Stomach (tissue), 9 donors: ENCODE measurements around the gene GPR22. TPM values are rescaled to one million over a fixed set of nuclear protein-coding genes. Genes with fewer than 3 reads are reported as not detected.

Source experiments
- DNase-seq, 2 donors: peaks; one replicate each; pipeline versions ENCODE4 v3.0.0 to v3.0.0-alpha.2; 2013 to 2019
- H3K27ac ChIP-seq, 5 donors: fragments of 200-600 bp in 4 of 5; sonication (generic) in 4 of 5; one replicate each; pipeline ENCODE4 v1.5.1; 2013 to 2019; ENCODE audit warnings: mild to moderate bottlenecking in 1 of 5, moderate library complexity in 1 of 5
- H3K27me3 ChIP-seq, 3 donors: fragments of 200-600 bp; sonication (generic); one replicate each; pipeline ENCODE4 v1.5.1; 2017 to 2019; ENCODE audit warnings: mixed run types in 1 of 3
- H3K36me3 ChIP-seq, 4 donors: fragments of 200-600 bp; sonication (generic); 1 replicate in 3 of 4; 2 replicates in 1 of 4; pipeline ENCODE4 v1.5.1; 2016 to 2019
- H3K4me1 ChIP-seq, 4 donors: fragments of 200-600 bp; sonication (generic); one replicate each; pipeline ENCODE4 v1.5.1; 2016 to 2019
- H3K4me3 ChIP-seq, 4 donors: fragments of 200-600 bp; sonication (generic) in 3 of 4; one replicate each; pipeline ENCODE4 v1.5.1; 2016 to 2019; ENCODE audit warnings: mild to moderate bottlenecking in 1 of 4
- H3K9me3 ChIP-seq, 4 donors: fragments of 200-600 bp; sonication (generic); one replicate each; pipeline ENCODE4 v1.5.1; 2016 to 2019
- CTCF ChIP-seq, 7 experiments: fragments of 450-650 bp in 4 of 7; fragments of 200-600 bp in 3 of 7; sonication (generic) in 3 of 7; IDR thresholded peaks; one replicate each; pipeline ENCODE4 v1.5.1; 2016 to 2019; ENCODE audit warnings: antibody characterized with exemption in 7 of 7, control low read depth in 2 of 7, mild to moderate bottlenecking in 1 of 7
- EP300 ChIP-seq: sonication (generic); formaldehyde crosslinking; IDR thresholded peaks from one replicate; pipeline ENCODE4 v1.6.1; 2017; ENCODE audit warnings: antibody characterized with exemption
- POLR2A ChIP-seq, 4 donors: fragments of 450-650 bp; IDR thresholded peaks; one replicate each; pipeline ENCODE4 v1.6.1; 2016; ENCODE audit warnings: antibody characterized with exemption in 4 of 4, control low read depth in 2 of 4, mild to moderate bottlenecking in 1 of 4, moderate library complexity in 1 of 4
- POLR2AphosphoS5 ChIP-seq, 3 donors: sonication (generic); formaldehyde crosslinking; IDR thresholded peaks; one replicate each; pipeline ENCODE4 v1.6.1; 2016; ENCODE audit warnings: antibody characterized with exemption in 3 of 3
- WGBS, 5 donors: extraction: QIAGEN DNeasy Blood & Tissue Kit in 3 of 5; methylation state at CpG; one replicate each; pipeline versions ENCODE4 v1.1.5 to v1.1.7; 2013 to 2018; 5-methylcytosine and 5-hydroxymethylcytosine counted together
- intact Hi-C: fragments of 100-400 bp; cut with DNase I; formaldehyde crosslinking; loops from one replicate; pipeline ENCODE4 v1.15.1; 2023; ENCODE audit warnings: low total_unique reads
- polyA plus RNA-seq, 3 donors: library from polyadenylated mRNA; stranded (reverse); fragments of 200-250 nt; gene quantifications; one replicate each; pipeline ENCODE4 v1.2.3, GENCODE V29; 2013
- total RNA-seq, 5 donors: library from RNA; depleted of rRNA; stranded (reverse); fragments of >200 nt; gene quantifications; one replicate each; pipeline versions ENCODE4 v1.1.0 to v1.2.3, GENCODE V29; 2014 to 2016
- donor health status: healthy with polysubstance abuse.
- donor health status: Bipolar disorder and iron deficiency.
- donor health status: healthy.

Gene GPR22
- total and polyA plus RNA-seq, 8 donors, result 0.05 to 1.5 TPM; not detected in 6

GRCh38 chr7:107492875-107493274 lies 23.0 kb downstream of the GPR22 start:
- Histone ChIP-seq H3K36me3 (no peaks in the 10 kb centered on the region), H3K9me3 (no peaks in the 10 kb centered on the region), H3K4me1 (peaks cover 0 to 3% (median 0%) of the 10 kb centered on the region in 4 donors), H3K4me3 (no peak overlapping the region), H3K27ac (no peak overlapping the region), H3K27me3 (no peaks in the 10 kb centered on the region)
- no peak for DNase-seq
- intact Hi-C loops, result no loop called here
- TF ChIP-seq POLR2AphosphoS5 (IDR thresholded peaks at IDR 0.05), result no peak
- no peak for TF ChIP-seq EP300
- TF ChIP-seq CTCF (IDR thresholded peaks at IDR 0.05), result no peak
- no peak for TF ChIP-seq POLR2A (IDR thresholded peaks at IDR 0.05)
- WGBS, 5 donors, result 92 to 99% (median 96%) methylated on average over 2 of the region's 2 CpGs

GRCh38 chr7:107494315-107494751 lies 24.5 kb downstream of the GPR22 start:
- TF ChIP-seq EP300 (no peak), POLR2A (IDR thresholded peaks at IDR 0.05) (no peak), POLR2AphosphoS5 (IDR thresholded peaks at IDR 0.05) (no peak), CTCF (IDR thresholded peaks at IDR 0.05) (no peak)
- H3K4me1 ChIP-seq, result peaks cover 0 to 3% (median 0%) of the 10 kb centered on the region in 4 donors
- 74 to 83% (median 79%) methylated on average over 3 of the region's 3 CpGs for WGBS, 5 donors
- no peaks in the 10 kb centered on the region for H3K9me3 ChIP-seq
- no peak for DNase-seq
- H3K36me3 ChIP-seq, result no peaks in the 10 kb centered on the region
- intact Hi-C loops, result no loop called here
- H3K27me3 ChIP-seq, result no peaks in the 10 kb centered on the region
- no peak overlapping the region for H3K4me3 ChIP-seq
- H3K27ac ChIP-seq, result no peak overlapping the region

GRCh38 chr7:107494884-107495283 lies 25.0 kb downstream of the GPR22 start:
- no peaks in the 10 kb centered on the region for H3K27me3 ChIP-seq
- DNase-seq, result no peak
- peaks cover 0 to 3% (median 0%) of the 10 kb centered on the region in 4 donors for H3K4me1 ChIP-seq
- no peaks in the 10 kb centered on the region for H3K36me3 ChIP-seq
- TF ChIP-seq EP300 (no peak), CTCF (IDR thresholded peaks at IDR 0.05) (no peak)
- no peak overlapping the region for H3K27ac ChIP-seq
- no peak overlapping the region for H3K4me3 ChIP-seq
- intact Hi-C loops, result no loop called here
- no peaks in the 10 kb centered on the region for H3K9me3 ChIP-seq
- WGBS, 5 donors, result 82 to 95% (median 91%) methylated on average over 6 of the region's 6 CpGs

- Histone ChIP-seq H3K27me3 (no peaks in the 10 kb centered on the region), H3K9me3 (no peaks in the 10 kb centered on the region), H3K4me1 (peaks cover 0 to 3% (median 0%) of the 10 kb centered on the region in 4 donors), H3K27ac (no peak overlapping the region), H3K36me3 (no peaks in the 10 kb centered on the region), H3K4me3 (no peak overlapping the region)
- DNase-seq, result no peak
- intact Hi-C loops, result no loop called here
- TF ChIP-seq EP300, result no peak
- TF ChIP-seq POLR2AphosphoS5 (IDR thresholded peaks at IDR 0.05), result no peak
- TF ChIP-seq CTCF (IDR thresholded peaks at IDR 0.05), result no peak
- TF ChIP-seq POLR2A (IDR thresholded peaks at IDR 0.05), result no peak
Observed at GRCh38 chr7:107495516-107495915, 25.7 kb downstream of the GPR22 start.
